Sigmoid colon (tissue), 4 donors: ENCODE measurements around the gene TULP3.

Experiments
- POLR2A ChIP-seq, 2 donors: fragments of 450-650 bp; IDR thresholded peaks; one replicate each; pipeline ENCODE4 v1.6.1; 2016; ENCODE audit warnings: antibody characterized with exemption in 2 of 2, mild to moderate bottlenecking in 2 of 2, moderate library complexity in 2 of 2
- POLR2AphosphoS5 ChIP-seq, 4 donors: sonication (generic); formaldehyde crosslinking; IDR thresholded peaks; one replicate each; pipeline ENCODE4 v1.6.1; 2017; ENCODE audit warnings: antibody characterized with exemption in 4 of 4
- TF ChIP-seq, protein P1 (sequence below), 4 experiments: fragments of 450-650 bp in 3 of 4; fragments of 200-600 bp in 1 of 4; IDR thresholded peaks; one replicate each; pipeline ENCODE4 v1.5.1; 2016 to 2019; ENCODE audit warnings: antibody characterized with exemption in 4 of 4, mild to moderate bottlenecking in 3 of 4, moderate library complexity in 2 of 4

DNA sequence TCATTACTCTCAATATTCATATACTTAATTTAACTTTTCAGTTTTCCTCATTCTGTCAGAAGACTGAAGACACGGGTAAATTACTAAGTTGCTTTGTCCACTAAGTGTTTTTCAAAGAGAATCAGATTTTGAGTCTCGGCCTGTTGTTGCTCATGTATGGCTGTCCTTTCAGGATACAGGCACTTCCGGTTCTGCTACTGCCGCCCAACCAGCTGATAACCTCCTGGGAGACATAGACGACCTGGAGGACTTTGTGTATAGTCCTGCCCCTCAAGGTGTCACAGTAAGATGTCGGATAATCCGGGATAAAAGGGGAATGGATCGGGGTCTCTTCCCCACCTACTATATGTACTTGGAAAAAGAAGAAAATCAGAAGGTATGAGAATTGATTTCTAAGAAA lies 40.2 kb downstream of the TULP3 start:
- TF ChIP-seq POLR2A (IDR thresholded peaks at IDR 0.05), result no peak
- TF ChIP-seq, protein P1, sequence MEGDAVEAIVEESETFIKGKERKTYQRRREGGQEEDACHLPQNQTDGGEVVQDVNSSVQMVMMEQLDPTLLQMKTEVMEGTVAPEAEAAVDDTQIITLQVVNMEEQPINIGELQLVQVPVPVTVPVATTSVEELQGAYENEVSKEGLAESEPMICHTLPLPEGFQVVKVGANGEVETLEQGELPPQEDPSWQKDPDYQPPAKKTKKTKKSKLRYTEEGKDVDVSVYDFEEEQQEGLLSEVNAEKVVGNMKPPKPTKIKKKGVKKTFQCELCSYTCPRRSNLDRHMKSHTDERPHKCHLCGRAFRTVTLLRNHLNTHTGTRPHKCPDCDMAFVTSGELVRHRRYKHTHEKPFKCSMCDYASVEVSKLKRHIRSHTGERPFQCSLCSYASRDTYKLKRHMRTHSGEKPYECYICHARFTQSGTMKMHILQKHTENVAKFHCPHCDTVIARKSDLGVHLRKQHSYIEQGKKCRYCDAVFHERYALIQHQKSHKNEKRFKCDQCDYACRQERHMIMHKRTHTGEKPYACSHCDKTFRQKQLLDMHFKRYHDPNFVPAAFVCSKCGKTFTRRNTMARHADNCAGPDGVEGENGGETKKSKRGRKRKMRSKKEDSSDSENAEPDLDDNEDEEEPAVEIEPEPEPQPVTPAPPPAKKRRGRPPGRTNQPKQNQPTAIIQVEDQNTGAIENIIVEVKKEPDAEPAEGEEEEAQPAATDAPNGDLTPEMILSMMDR (IDR thresholded peaks at IDR 0.05), result no peak
- TF ChIP-seq POLR2AphosphoS5 (IDR thresholded peaks at IDR 0.05), result no peak
